ENCODE measurements around the gene PCCA.
A peak's percentile ranks its signal among the peaks of the same experiment; 100 is the strongest.

The PCCA gene

GRCh38 chr13:100513987-100514670 is 425.2 kb downstream of the PCCA start:
- H3K9me3 Mint-ChIP-seq: no peaks in the 10 kb centered on the region
- DNase-seq (ENCODE audit: low spot score in 2 of 2) (no peak), ATAC-seq (replicated peaks; ENCODE audit: extremely low read depth, poor library complexity, severe bottlenecking) (no peak)
- H3K27me3 Mint-ChIP-seq: no peaks in the 10 kb centered on the region
- peaks cover 7% of the 10 kb centered on the region for H3K36me3 Mint-ChIP-seq (ENCODE audit: insufficient read depth)
- H3K27ac Mint-ChIP-seq (ENCODE audit: low read depth): no peak overlapping the region
- H3K4me3 Mint-ChIP-seq: no peak overlapping the region
- H3K4me1 Mint-ChIP-seq: peaks cover 9% of the 10 kb centered on the region

DNA sequence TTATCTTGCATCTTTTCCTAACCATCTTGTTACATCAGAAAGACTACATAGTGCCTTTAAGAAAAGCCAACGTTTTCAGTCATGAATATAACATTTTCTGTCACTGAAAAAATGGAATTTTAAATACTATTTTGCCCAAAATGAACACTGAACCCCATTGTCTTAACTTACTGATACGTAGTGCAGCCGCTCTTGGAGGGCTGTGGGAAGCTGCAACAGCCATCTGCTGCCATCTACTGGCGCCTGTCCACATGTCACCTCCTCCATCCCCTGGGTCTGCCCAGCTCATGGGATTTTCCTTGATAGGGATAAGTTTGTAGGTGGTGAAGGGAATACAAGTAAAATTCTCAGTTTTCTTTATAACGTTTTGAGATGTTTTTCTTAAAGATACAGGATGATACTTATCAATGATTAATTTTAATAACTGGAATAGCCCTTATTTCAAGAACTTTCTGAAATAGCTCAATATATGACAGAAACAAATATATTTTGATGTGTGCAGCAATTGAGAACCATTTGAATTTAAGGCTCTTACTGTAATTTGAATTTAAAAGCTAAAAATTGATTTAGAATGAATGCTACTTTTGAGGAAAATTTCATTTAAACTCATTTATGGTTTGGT is 426.0 kb downstream of the PCCA start:
- no peaks in the 10 kb centered on the region for H3K9me3 Mint-ChIP-seq
- H3K4me1 Mint-ChIP-seq: peaks cover 9% of the 10 kb centered on the region
- H3K27me3 Mint-ChIP-seq: no peaks in the 10 kb centered on the region
- peaks cover 7% of the 10 kb centered on the region for H3K36me3 Mint-ChIP-seq (ENCODE audit: insufficient read depth)
- H3K4me3 Mint-ChIP-seq: no peak overlapping the region
- ATAC-seq (replicated peaks; ENCODE audit: extremely low read depth, poor library complexity, severe bottlenecking) (peak; percentile 82), DNase-seq (ENCODE audit: low spot score in 2 of 2) (peak; percentile 46 to 59)
- H3K27ac Mint-ChIP-seq (ENCODE audit: low read depth): no peak overlapping the region

GRCh38 chr13:100515410-100515800 is 426.5 kb downstream of the PCCA start:
- no peak overlapping the region for H3K27ac Mint-ChIP-seq (ENCODE audit: low read depth)
- no peaks in the 10 kb centered on the region for H3K27me3 Mint-ChIP-seq
- H3K36me3 Mint-ChIP-seq (ENCODE audit: insufficient read depth): peaks cover 7% of the 10 kb centered on the region
- no peaks in the 10 kb centered on the region for H3K9me3 Mint-ChIP-seq
- peaks cover 9% of the 10 kb centered on the region for H3K4me1 Mint-ChIP-seq
- no peak for ATAC-seq (replicated peaks; ENCODE audit: extremely low read depth, poor library complexity, severe bottlenecking)
- no peak for DNase-seq (ENCODE audit: low spot score in 2 of 2)
- no peak overlapping the region for H3K4me3 Mint-ChIP-seq

GRCh38 chr13:100517135-100517534 is 428.2 kb downstream of the PCCA start:
- no peak overlapping the region for H3K27ac Mint-ChIP-seq (ENCODE audit: low read depth)
- ATAC-seq (replicated peaks; ENCODE audit: extremely low read depth, poor library complexity, severe bottlenecking): no peak

DNA sequence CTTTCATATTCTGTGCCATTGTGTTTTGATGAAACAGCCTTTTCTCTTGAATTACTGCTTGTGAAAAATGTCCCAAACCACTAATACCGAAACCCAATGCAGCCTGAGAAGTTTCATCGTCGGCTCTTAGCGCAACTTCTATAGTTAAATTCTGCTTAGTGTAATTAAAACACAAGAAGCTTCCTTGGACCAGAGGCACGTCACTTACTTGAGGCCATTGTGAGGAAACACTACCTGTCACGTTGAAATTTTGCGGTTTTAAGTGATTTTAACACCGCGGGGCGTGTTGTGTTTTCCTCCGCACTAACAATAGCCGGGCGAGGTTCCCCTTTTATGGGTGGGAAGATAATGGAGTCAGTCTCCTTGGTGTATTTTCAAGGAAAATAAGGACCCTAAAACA is 428.8 kb downstream of the PCCA start:
- Mint-ChIP-seq H3K4me1 (peaks cover 9% of the 10 kb centered on the region), H3K36me3 (ENCODE audit: insufficient read depth) (peaks cover 7% of the 10 kb centered on the region), H3K27me3 (no peaks in the 10 kb centered on the region), H3K27ac (ENCODE audit: low read depth) (no peak overlapping the region), H3K9me3 (no peaks in the 10 kb centered on the region), H3K4me3 (peak overlapping the region; percentile 53)
- DNase-seq (ENCODE audit: low spot score in 2 of 2) (no peak), ATAC-seq (replicated peaks; ENCODE audit: extremely low read depth, poor library complexity, severe bottlenecking) (no peak)

More at GRCh38 chr13:100517135-100517534, 428.2 kb downstream of the PCCA start:
- DNase-seq (ENCODE audit: low spot score in 2 of 2): no peak
- H3K9me3 Mint-ChIP-seq: no peaks in the 10 kb centered on the region
- H3K4me3 Mint-ChIP-seq: peak overlapping the region; percentile 53
- peaks cover 5% of the 10 kb centered on the region for H3K36me3 Mint-ChIP-seq (ENCODE audit: insufficient read depth)
- peaks cover 9% of the 10 kb centered on the region for H3K4me1 Mint-ChIP-seq
- H3K27me3 Mint-ChIP-seq: no peaks in the 10 kb centered on the region

DNA sequence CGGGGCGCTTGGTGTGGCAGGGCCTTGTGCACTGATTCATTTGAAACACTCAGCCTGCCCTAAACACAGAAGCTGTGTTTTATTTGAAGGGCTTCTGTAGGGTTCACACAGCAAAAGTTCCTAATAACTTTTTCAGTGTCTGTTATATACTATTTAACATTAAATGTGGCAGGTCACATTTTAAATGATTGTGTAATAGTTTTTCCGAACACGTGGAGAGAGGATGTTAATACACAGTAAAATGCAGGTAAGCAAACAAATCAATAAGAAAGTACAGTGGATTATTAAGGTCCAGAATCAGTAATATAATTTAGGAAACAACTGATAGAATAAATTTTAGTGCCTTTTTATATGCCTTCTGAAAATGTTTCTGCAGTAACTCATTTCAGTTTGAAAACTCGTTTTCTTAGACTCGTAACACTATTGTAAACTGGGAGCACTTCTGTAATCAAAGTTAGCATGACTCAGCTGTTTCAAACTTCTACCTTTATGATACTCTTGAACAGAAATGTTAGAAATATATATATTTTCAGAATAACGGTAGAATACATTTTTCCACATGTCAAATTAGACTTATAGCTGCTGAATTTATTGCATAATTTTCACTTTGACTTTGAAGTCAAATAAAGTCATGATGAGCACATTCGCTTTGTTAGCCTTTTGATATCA is 429.6 kb downstream of the PCCA start:
- Mint-ChIP-seq H3K9me3 (no peaks in the 10 kb centered on the region), H3K36me3 (ENCODE audit: insufficient read depth) (peaks cover 9% of the 10 kb centered on the region), H3K27ac (ENCODE audit: low read depth) (no peak overlapping the region), H3K4me1 (peaks cover 9% of the 10 kb centered on the region), H3K27me3 (no peaks in the 10 kb centered on the region), H3K4me3 (no peak overlapping the region)
- ATAC-seq (replicated peaks; ENCODE audit: extremely low read depth, poor library complexity, severe bottlenecking) (no peak), DNase-seq (ENCODE audit: low spot score in 2 of 2) (no peak)

GRCh38 chr13:100519626-100520025 is 430.7 kb downstream of the PCCA start:
- ATAC-seq (replicated peaks; ENCODE audit: extremely low read depth, poor library complexity, severe bottlenecking) (no peak), DNase-seq (ENCODE audit: low spot score in 2 of 2) (no peak)
- H3K36me3 Mint-ChIP-seq (ENCODE audit: insufficient read depth): peaks cover 13% of the 10 kb centered on the region
- peaks cover 9% of the 10 kb centered on the region for H3K4me1 Mint-ChIP-seq
- H3K27ac Mint-ChIP-seq (ENCODE audit: low read depth): no peak overlapping the region
- no peaks in the 10 kb centered on the region for H3K27me3 Mint-ChIP-seq
- no peaks in the 10 kb centered on the region for H3K9me3 Mint-ChIP-seq
- no peak overlapping the region for H3K4me3 Mint-ChIP-seq

- DNase-seq (ENCODE audit: low spot score in 2 of 2) (no peak), ATAC-seq (replicated peaks; ENCODE audit: extremely low read depth, poor library complexity, severe bottlenecking) (no peak)
- Mint-ChIP-seq H3K4me1 (peaks cover 9% of the 10 kb centered on the region), H3K27ac (ENCODE audit: low read depth) (no peak overlapping the region), H3K27me3 (no peaks in the 10 kb centered on the region), H3K9me3 (no peaks in the 10 kb centered on the region), H3K36me3 (ENCODE audit: insufficient read depth) (peaks cover 10% of the 10 kb centered on the region), H3K4me3 (peak overlapping the region; percentile 53)
Observed at GRCh38 chr13:100520936-100521850, 432.3 kb downstream of the PCCA start.

- ATAC-seq (replicated peaks; ENCODE audit: extremely low read depth, poor library complexity, severe bottlenecking) (no peak), DNase-seq (ENCODE audit: low spot score in 2 of 2) (no peak)
- H3K27me3 Mint-ChIP-seq: no peaks in the 10 kb centered on the region
- peak overlapping the region; percentile 53 for H3K4me3 Mint-ChIP-seq
- peaks cover 8% of the 10 kb centered on the region for H3K36me3 Mint-ChIP-seq (ENCODE audit: insufficient read depth)
- peaks cover 9% of the 10 kb centered on the region for H3K4me1 Mint-ChIP-seq
- H3K9me3 Mint-ChIP-seq: no peaks in the 10 kb centered on the region
- no peak overlapping the region for H3K27ac Mint-ChIP-seq (ENCODE audit: low read depth)
Observed at GRCh38 chr13:100521851-100522617, 433.1 kb downstream of the PCCA start.

- Mint-ChIP-seq H3K9me3 (no peaks in the 10 kb centered on the region), H3K27ac (ENCODE audit: low read depth) (no peak overlapping the region), H3K36me3 (ENCODE audit: insufficient read depth) (peaks cover 8% of the 10 kb centered on the region), H3K4me1 (peaks cover 5% of the 10 kb centered on the region), H3K4me3 (no peak overlapping the region), H3K27me3 (no peaks in the 10 kb centered on the region)
- no peak for ATAC-seq (replicated peaks; ENCODE audit: extremely low read depth, poor library complexity, severe bottlenecking)
- DNase-seq (ENCODE audit: low spot score in 2 of 2): no peak
Observed at GRCh38 chr13:100522618-100523309, 433.9 kb downstream of the PCCA start.

DNA sequence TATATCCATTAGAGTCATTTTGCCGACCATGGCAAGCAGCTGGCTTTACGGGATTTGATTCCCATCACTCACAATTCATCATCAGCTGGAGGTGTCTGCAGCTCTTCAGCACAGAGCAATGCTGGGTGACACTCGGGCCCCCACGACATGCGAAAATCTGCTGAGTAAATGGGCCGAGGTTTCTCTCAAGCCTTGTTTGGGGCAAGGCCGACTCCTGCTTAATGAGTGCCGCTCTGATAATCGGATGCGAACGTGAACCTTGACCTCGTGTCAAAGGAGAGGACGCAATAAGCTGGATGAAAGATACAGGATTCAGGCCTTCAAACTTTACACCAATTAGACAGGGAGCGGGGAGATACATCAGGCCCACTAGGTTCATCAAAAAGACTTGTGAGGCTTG is 434.5 kb downstream of the PCCA start:
- DNase-seq (ENCODE audit: low spot score in 2 of 2) (no peak), ATAC-seq (replicated peaks; ENCODE audit: extremely low read depth, poor library complexity, severe bottlenecking) (no peak)
- peaks cover 8% of the 10 kb centered on the region for H3K36me3 Mint-ChIP-seq (ENCODE audit: insufficient read depth)
- no peak overlapping the region for H3K27ac Mint-ChIP-seq (ENCODE audit: low read depth)
- no peak overlapping the region for H3K4me3 Mint-ChIP-seq
- no peaks in the 10 kb centered on the region for H3K27me3 Mint-ChIP-seq
- no peaks in the 10 kb centered on the region for H3K4me1 Mint-ChIP-seq
- H3K9me3 Mint-ChIP-seq: no peaks in the 10 kb centered on the region

Measured in central memory CD8-positive, alpha-beta T cell (primary cell).